ENCODE results near the gene MFN2.

DNA sequence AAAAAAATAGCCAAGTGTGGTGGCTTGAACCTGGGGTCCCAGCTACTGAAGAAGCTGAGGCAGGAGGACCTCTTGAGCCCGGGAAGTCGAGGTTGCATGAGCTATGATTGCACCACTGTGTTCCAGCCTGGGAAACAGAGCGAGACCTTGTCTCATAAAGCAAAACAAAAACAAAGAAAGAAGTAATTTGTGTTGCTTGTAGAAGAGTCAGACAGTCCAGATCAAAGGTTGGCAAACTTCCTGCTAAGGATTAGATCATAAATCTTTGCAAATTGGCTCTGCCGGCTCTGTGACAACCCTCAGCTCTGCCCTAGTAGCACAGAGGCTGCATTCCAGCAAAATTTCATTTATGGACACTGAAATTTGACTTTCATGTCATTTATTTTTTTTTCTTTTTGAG is 19.0 kb upstream of the MFN2 start:
- TF ChIP-seq TARDBP (IDR thresholded peaks at IDR 0.05) (no peak), POLR2AphosphoS5 (IDR thresholded peaks at IDR 0.05; ENCODE audit: control insufficient read depth, insufficient read depth, low read depth, low read length) (no peak), POLR2A (conservative IDR thresholded peaks at IDR 0.05) (no peak), FOSL1 (tag; conservative IDR thresholded peaks at IDR 0.05) (no peak), TBL1XR1 (IDR thresholded peaks at IDR 0.05; ENCODE audit: low read length in 2 of 2) (no peak), RBM22 (IDR thresholded peaks at IDR 0.05; ENCODE audit: low read depth, low read length, poor library complexity, severe bottlenecking) (no peak), NFATC3 (IDR thresholded peaks at IDR 0.05) (no peak), CBX5 (IDR thresholded peaks at IDR 0.05; ENCODE audit: borderline replicate concordance, low read depth) (no peak)
- TF ChIP-seq, protein P1, sequence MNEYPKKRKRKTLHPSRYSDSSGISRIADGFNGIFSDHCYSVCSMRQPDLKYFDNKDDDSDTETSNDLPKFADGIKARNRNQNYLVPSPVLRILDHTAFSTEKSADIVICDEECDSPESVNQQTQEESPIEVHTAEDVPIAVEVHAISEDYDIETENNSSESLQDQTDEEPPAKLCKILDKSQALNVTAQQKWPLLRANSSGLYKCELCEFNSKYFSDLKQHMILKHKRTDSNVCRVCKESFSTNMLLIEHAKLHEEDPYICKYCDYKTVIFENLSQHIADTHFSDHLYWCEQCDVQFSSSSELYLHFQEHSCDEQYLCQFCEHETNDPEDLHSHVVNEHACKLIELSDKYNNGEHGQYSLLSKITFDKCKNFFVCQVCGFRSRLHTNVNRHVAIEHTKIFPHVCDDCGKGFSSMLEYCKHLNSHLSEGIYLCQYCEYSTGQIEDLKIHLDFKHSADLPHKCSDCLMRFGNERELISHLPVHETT (CRISPR knock-in tag; conservative IDR thresholded peaks at IDR 0.05 in 1 of 2, IDR thresholded peaks at IDR 0.05 in 1 of 2) = no peak
- TF ChIP-seq, protein P2, sequence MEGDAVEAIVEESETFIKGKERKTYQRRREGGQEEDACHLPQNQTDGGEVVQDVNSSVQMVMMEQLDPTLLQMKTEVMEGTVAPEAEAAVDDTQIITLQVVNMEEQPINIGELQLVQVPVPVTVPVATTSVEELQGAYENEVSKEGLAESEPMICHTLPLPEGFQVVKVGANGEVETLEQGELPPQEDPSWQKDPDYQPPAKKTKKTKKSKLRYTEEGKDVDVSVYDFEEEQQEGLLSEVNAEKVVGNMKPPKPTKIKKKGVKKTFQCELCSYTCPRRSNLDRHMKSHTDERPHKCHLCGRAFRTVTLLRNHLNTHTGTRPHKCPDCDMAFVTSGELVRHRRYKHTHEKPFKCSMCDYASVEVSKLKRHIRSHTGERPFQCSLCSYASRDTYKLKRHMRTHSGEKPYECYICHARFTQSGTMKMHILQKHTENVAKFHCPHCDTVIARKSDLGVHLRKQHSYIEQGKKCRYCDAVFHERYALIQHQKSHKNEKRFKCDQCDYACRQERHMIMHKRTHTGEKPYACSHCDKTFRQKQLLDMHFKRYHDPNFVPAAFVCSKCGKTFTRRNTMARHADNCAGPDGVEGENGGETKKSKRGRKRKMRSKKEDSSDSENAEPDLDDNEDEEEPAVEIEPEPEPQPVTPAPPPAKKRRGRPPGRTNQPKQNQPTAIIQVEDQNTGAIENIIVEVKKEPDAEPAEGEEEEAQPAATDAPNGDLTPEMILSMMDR (IDR thresholded peaks at IDR 0.05 in 2 of 3, conservative IDR thresholded peaks at IDR 0.05 in 1 of 3; ENCODE audit: insufficient read depth in 2 of 3, low read depth in 1 of 3, low read length in 3 of 3) = no peak
